Sigmoid colon (tissue), 3 donors: Measurements from ENCODE around the gene CD83.

Experiments used
- POLR2A ChIP-seq, 2 donors: fragments of 450-650 bp; IDR thresholded peaks; one replicate each; pipeline ENCODE4 v1.6.1; 2016; ENCODE audit warnings: antibody characterized with exemption in 2 of 2, mild to moderate bottlenecking in 2 of 2, moderate library complexity in 2 of 2
- TF ChIP-seq, protein P1 (sequence below), 4 experiments: fragments of 450-650 bp in 3 of 4; fragments of 200-600 bp in 1 of 4; IDR thresholded peaks; one replicate each; pipeline ENCODE4 v1.5.1; 2016 to 2019; ENCODE audit warnings: antibody characterized with exemption in 4 of 4, mild to moderate bottlenecking in 3 of 4, moderate library complexity in 2 of 4

DNA sequence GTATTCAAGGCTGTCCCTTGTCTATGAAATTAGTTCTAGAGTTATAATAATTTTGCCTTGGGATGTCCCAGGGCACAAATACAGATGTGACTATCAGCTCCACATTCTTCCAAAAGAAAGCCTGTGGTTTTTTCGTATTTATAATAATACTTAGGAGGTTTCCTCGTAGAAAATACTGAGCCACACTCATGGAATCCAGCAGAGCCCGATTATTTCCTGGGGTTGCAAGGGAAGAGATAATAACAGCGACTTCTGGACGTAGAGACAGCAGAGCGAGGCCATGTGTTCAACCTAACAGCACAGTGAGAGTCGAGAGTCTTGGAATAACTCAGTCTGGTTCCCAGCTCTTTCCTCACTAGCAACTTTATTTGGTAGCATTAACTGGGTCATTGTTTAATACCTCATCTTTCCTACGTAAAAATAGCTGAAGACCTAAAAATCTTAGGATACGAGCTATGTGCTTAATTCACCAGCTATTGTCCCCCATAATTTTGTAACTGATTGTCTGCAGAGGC lies 21.2 kb downstream of the CD83 start:
- TF ChIP-seq, protein P1, sequence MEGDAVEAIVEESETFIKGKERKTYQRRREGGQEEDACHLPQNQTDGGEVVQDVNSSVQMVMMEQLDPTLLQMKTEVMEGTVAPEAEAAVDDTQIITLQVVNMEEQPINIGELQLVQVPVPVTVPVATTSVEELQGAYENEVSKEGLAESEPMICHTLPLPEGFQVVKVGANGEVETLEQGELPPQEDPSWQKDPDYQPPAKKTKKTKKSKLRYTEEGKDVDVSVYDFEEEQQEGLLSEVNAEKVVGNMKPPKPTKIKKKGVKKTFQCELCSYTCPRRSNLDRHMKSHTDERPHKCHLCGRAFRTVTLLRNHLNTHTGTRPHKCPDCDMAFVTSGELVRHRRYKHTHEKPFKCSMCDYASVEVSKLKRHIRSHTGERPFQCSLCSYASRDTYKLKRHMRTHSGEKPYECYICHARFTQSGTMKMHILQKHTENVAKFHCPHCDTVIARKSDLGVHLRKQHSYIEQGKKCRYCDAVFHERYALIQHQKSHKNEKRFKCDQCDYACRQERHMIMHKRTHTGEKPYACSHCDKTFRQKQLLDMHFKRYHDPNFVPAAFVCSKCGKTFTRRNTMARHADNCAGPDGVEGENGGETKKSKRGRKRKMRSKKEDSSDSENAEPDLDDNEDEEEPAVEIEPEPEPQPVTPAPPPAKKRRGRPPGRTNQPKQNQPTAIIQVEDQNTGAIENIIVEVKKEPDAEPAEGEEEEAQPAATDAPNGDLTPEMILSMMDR (IDR thresholded peaks at IDR 0.05): no peak
- no peak for TF ChIP-seq POLR2A (IDR thresholded peaks at IDR 0.05)
